Measurements from ENCODE around the gene PDE4D. TPM values are rescaled to one million over a fixed set of nuclear protein-coding genes. Genes with fewer than 3 reads are reported as not detected.

PDE4D gene
- total RNA-seq, 1 donor from 2014 or later = 85.8 TPM

DNA sequence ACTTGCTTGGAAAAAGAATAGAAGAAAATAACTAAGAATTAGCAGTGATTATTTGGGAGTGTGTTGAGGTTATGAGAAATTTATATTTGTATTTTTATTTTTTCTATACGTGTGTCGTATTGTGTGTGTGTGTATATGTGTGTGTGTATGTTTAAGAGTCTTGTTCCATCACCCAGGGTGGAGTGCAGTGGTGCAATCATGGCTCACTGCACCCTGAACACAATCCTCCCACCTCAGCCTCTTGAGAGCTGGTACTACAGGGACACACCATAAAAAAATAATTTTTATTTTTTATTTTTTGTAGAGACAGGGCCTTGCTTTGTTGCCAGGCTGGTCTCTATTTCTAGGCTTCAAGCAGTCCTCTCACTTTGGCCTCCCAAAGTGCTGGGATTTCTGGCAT, 643.8 kb downstream of the PDE4D start:
- Histone ChIP-seq H3K27ac (no peak overlapping the region), H3K36me3 (no peaks in the 10 kb centered on the region), H3K4me1 (no peaks in the 10 kb centered on the region), H3K4me3 (no peak overlapping the region), H3K9me3 (no peaks in the 10 kb centered on the region), H3K27me3 (no peaks in the 10 kb centered on the region)
- ATAC-seq = no peak
- intact Hi-C loops (cut with DNase I) = no loop called here
- TF ChIP-seq, protein P1, sequence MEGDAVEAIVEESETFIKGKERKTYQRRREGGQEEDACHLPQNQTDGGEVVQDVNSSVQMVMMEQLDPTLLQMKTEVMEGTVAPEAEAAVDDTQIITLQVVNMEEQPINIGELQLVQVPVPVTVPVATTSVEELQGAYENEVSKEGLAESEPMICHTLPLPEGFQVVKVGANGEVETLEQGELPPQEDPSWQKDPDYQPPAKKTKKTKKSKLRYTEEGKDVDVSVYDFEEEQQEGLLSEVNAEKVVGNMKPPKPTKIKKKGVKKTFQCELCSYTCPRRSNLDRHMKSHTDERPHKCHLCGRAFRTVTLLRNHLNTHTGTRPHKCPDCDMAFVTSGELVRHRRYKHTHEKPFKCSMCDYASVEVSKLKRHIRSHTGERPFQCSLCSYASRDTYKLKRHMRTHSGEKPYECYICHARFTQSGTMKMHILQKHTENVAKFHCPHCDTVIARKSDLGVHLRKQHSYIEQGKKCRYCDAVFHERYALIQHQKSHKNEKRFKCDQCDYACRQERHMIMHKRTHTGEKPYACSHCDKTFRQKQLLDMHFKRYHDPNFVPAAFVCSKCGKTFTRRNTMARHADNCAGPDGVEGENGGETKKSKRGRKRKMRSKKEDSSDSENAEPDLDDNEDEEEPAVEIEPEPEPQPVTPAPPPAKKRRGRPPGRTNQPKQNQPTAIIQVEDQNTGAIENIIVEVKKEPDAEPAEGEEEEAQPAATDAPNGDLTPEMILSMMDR (IDR thresholded peaks at IDR 0.05) = no peak
- no peak for DNase-seq

DNA sequence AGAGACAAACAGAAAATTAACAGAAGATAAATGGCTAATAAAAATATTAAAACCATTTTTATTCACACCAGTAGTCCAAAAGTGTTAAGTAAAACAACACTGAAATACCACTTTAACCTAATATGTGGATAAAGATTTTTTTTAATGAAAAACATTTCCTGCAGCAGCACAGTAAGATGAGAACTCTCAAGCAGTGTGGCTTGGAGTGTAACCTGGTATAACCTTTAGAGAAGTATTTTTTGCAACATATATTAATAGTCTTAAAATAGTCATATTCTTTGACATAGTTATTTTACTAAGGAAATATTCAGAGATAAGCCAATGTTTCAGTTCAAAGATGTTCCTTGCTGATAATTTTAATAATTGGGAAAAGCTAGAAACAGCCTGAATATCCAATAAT, 644.4 kb downstream of the PDE4D start:
- no peaks in the 10 kb centered on the region for H3K36me3 ChIP-seq
- no peaks in the 10 kb centered on the region for H3K27me3 ChIP-seq
- intact Hi-C loops (cut with DNase I) = no loop called here
- no peak overlapping the region for H3K4me3 ChIP-seq
- ATAC-seq (no peak), DNase-seq (no peak)
- no peaks in the 10 kb centered on the region for H3K4me1 ChIP-seq
- no peaks in the 10 kb centered on the region for H3K9me3 ChIP-seq
- no peak overlapping the region for H3K27ac ChIP-seq
- TF ChIP-seq, protein P1 (IDR thresholded peaks at IDR 0.05) = no peak

DNA sequence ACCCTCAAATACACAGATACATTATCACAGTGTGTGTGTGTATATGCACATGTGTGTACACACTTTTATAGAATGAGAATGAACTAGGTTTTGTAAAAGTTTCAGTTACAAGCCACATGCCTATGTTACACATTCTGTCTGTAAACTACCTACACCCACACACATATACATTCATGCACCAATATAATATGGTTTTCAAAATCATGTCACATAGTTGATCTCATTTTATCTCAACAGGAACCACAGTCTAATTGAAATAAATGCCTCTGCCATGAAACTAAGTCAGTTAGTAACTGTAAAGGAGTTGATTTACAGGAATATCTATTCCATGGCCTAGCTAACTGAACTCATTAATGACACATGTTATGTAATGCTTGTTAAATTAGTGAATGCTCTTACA, 646.6 kb downstream of the PDE4D start:
- H3K27ac ChIP-seq = no peak overlapping the region
- no peaks in the 10 kb centered on the region for H3K4me1 ChIP-seq
- intact Hi-C loops (cut with DNase I) = no loop called here
- TF ChIP-seq, protein P1 (IDR thresholded peaks at IDR 0.05) = no peak
- no peak for ATAC-seq
- H3K36me3 ChIP-seq = no peaks in the 10 kb centered on the region
- no peaks in the 10 kb centered on the region for H3K9me3 ChIP-seq
- no peaks in the 10 kb centered on the region for H3K27me3 ChIP-seq
- H3K4me3 ChIP-seq = no peak overlapping the region
- DNase-seq = no peak

DNA sequence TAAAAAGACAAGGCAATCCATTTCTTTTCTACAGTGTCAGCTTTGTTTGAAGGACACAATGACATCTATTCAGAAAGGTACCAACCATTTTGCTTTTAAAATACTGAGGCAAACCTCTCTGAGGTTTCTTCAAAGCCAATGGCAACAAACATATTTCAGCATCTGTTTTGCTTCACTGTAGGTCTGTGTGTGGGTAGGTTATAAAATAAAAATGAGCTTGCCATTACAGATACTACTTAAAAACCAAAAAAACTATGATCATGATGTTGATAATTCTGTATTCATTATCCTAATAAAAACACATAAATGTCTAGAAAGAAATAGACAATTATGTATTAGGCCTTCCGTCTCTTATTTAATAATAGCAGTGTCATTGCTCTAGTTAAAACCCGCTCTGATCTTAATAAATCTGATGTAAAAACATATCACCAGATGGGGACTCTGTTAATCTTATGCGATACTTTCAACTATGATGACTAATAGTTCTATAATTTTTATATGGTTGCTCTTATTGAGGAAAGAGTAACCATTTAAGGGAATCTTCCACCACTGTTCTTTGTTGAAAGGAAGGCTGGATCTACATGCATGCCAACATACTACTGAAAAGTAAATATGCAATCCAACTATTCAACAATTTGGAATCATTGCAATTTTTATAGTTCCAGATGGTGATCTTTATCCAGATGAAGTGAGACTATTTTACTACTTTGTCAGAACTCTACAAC, 647.2 kb downstream of the PDE4D start:
- ATAC-seq = no peak
- Histone ChIP-seq H3K9me3 (no peaks in the 10 kb centered on the region), H3K4me1 (no peaks in the 10 kb centered on the region), H3K36me3 (no peaks in the 10 kb centered on the region), H3K27ac (no peak overlapping the region), H3K4me3 (no peak overlapping the region), H3K27me3 (no peaks in the 10 kb centered on the region)
- TF ChIP-seq, protein P1 (IDR thresholded peaks at IDR 0.05) = no peak
- DNase-seq = no peak
- intact Hi-C loops (cut with DNase I) = no loop called here

DNA sequence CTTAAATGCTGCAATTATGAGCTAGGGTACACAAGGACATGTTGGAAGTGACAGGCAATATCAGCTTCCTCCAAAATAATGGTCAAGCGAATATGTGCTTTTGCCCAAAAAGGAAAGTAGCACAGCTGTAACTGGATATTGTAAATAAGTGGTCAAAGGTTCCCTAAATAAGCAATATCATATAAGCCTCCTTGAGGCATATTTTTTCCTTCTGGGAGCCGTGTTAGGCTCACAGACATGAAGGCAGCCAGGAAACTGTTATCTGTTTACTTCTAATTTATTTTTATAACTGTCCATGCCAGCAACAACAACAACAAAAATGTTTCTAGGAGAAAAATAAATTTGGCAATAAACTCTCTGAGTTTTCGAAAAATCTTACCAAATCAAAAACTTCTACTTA, 648.3 kb downstream of the PDE4D start:
- no peak overlapping the region for H3K4me3 ChIP-seq
- ATAC-seq (no peak), DNase-seq (no peak)
- no peak overlapping the region for H3K27ac ChIP-seq
- intact Hi-C loops (cut with DNase I) = no loop called here
- no peaks in the 10 kb centered on the region for H3K4me1 ChIP-seq
- no peaks in the 10 kb centered on the region for H3K36me3 ChIP-seq
- H3K9me3 ChIP-seq = no peaks in the 10 kb centered on the region
- H3K27me3 ChIP-seq = no peaks in the 10 kb centered on the region
- TF ChIP-seq, protein P1 (IDR thresholded peaks at IDR 0.05) = no peak

DNA sequence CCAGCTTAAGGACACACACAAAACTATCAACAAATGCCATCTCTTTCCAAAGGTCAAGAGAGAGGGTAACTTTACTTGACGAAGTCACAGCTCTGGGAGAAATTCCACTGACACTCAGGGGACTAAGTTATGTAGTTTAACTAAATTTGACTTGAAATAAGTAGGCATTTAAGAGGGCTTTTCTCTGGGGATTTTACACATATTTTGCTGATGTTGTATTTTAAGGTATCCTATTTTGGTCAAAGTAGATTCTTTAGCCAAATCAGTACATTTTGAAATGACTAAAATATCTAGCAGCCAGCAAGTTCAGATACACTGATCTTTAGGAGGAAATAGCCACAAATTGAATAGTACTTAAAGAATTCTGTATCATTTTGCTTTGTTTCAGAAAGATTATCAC, 652.0 kb downstream of the PDE4D start:
- intact Hi-C loops (cut with DNase I) = no loop called here
- TF ChIP-seq, protein P1 (IDR thresholded peaks at IDR 0.05) = no peak
- Histone ChIP-seq H3K4me3 (no peak overlapping the region), H3K36me3 (no peaks in the 10 kb centered on the region), H3K27me3 (no peaks in the 10 kb centered on the region), H3K27ac (no peak overlapping the region), H3K4me1 (no peaks in the 10 kb centered on the region), H3K9me3 (no peaks in the 10 kb centered on the region)
- no peak for DNase-seq
- ATAC-seq = no peak

All from upper lobe of right lung (tissue), 1 donor.